Stimulated activated CD4-positive, alpha-beta T cell treated with anti-CD3 and anti-CD28 coated beads, Interleukin-12 subunit alpha, Interleukin-12 subunit beta, amount 100 ng/mL, for 4 hours (primary cell): ENCODE data around the gene USP16.
A peak's percentile ranks its signal among the peaks of the same experiment; 100 is the strongest.

ENCODE experiments used
- DNase-seq: peaks from one replicate; pipeline ENCODE4 v3.0.0-alpha.2; 2020

Gene USP16

DNA sequence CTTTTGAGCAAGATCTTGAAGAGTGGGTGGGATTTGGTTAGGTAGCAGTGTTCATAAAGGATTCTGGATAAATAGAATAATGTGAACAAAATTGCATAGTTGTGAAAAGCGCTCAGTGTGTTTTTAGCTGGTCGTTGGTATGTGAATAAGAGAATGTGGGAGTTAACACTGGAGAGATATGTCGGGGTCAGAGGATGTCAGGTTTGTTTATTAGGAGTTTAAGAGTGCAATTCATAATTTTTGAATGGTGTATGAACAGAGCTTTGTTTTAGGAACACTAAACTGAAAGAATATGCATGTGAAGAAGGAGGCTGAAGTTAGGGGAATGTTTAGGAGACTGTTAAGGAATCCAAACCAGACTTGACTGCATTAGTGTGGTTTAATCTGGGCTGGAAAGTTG, 9.4 kb downstream of the USP16 start:
- DNase-seq, result no peak

DNA sequence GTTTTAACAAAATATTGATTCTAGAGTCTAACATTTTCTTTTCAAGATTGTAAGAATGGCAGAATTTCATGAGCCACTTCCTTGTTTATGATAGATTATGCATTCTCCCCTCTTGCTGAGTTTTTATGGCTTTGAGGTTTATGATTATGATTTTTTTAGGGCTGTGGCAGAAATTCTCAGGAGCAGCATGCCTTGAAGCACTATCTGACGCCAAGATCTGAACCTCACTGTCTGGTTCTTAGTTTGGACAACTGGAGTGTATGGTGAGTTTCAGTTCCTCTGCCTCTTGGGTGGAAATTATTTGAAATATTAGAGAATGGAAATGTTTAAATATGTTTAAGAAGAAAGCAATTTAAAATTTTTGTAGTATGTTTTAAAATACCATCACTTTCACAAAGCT, 10.2 kb downstream of the USP16 start:
- DNase-seq, result no peak

DNA sequence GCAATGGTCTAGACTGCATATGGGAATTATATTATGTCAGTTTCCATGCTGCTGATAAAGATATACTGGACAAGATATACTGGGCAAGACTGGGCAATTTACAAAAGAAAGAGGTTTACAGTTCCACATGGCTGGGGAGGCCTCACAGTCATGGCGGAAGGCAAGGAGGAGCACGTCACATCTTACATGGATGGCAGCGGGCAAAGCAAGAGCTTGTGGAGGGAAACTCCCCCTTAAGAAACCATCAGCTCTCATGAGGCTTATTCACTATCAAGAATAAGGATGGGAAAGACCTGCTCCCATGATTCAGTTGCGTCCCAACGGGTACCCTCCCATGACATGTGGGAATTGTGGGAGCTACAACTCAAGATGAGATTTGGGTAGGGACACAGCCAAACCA, 27.8 kb downstream of the USP16 start:
- DNase-seq, result no peak

DNA sequence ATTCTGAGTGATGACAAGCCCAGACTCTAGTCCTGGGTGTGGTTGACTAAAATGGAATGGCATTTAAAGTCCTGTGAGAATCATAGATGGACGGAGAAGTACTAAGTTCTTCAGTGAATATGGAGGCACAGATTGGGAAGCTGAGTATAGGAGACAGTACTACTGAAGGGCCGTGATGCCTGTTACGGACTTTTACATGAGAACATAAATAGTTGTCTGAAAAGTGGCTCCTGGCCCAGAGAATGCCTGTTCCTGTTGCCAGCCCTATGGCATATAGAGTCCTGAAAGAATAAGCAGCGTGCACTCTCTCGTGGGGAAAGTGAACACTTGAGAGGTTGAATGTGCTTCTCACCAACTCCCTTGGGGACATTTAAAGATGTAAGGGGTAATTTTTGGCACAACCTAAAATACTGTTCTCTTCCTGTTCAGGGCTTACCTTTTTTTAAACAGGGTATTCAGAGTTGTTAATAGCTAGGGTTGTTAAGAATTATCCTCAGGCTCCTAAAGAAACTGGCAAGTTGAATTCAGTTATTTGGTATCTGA, 28.6 kb downstream of the USP16 start:
- DNase-seq, result no peak

DNA sequence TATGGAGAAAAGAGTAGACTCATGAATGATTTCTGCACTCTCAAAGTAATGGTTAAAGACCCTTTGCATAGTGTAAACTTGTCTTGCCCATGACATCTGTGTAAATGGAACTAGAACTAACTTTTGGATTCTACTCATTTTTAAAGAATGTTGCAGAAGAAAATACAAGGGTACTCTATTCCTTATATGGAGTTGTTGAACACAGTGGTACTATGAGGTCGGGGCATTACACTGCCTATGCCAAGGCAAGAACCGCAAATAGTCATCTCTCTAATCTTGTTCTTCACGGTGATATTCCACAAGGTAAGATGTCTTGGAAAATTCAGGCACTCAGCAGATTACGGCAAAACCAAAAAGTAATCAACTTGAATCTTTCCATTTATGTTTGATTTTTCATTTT, 29.2 kb downstream of the USP16 start:
- no peak for DNase-seq

DNA sequence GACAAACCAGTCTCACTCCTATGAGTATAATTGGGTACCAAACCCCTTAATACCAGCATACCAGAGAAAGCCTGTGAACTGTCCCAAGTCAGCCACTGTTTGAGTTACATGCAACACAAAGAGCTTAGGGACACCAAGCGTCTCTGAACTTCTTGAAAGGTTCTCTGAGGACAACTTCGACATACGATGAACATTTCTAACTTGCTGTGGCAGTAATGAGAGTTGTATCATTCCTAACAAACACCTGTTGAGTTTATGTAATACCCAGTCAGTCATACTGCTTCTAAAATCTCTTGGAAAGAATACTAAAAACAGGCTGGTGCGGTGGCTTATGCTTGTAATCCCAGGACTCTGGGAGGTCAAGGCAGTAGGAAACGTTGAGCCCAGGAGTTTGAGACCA, 30.6 kb downstream of the USP16 start:
- DNase-seq, result no peak

DNA sequence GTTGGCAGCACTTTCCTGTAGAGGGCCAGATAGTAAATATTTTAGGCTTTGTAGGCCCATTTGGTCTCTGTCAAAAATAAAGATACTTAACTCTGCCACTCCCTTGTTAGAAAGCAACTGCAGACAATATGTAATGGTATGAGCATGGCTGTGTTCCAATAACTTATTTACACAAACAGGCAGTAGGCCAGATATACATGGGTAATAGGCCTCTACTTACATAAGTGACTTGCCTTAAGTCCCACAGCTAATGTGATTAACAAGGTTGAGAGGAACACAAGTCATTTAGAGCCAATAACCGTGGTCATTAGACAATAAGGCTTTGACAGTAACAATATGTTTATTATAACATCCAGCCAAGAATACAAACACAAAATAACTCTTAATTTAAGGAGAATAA, 31.5 kb downstream of the USP16 start:
- DNase-seq, result no peak

DNA sequence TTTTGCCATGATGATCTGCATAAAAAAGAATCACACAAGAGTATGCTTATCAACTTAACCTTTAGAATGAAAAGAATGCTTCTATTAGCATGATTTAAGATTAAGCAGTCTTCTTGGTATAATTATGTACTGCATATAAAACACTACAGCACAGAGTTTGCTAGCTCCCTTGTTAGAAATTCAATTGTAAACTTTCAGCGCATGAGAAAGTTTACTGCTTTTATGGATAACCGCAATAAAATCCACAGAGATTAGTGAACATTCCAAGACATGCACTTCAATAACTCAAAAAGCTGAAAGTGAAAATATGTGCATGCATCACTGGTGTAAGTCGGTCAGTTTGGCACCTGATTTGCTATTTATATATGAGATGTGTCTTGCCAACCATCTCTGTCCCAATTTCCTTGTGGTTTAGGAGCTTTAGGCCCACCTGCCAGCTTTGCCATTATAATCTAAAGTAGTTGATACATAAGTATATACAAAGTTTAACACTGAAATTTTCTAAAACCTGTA, 32.1 kb downstream of the USP16 start:
- no peak for DNase-seq

DNA sequence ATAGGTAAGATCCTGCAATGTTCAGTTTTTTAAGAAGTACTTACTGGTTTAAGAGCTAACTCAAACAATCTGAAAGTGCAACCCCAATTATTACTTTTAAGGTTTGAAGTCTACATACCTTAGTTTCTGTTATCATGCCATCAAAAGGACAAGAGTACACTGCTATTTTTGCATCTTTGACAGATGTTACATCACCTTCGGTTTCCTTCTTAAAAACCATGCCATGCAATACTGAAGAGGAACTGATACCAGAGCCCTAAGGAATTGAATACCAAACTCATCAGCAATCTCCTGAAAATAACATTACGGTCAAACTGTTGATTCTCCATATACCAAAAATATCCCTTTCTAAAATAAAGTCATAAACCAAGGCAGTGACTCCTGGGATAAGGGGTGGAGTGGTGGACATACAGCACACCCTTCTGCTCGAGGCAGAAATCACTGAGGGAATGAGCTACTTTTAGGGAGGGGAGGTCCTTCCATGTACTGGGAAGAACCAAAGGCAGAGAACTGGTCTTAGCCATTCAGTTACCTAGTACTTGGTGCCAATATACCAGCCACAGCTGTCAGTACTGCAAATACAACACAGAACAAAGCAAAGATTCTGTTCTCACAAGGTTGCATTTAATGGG, 40.5 kb downstream of the USP16 start:
- DNase-seq, result no peak

DNA sequence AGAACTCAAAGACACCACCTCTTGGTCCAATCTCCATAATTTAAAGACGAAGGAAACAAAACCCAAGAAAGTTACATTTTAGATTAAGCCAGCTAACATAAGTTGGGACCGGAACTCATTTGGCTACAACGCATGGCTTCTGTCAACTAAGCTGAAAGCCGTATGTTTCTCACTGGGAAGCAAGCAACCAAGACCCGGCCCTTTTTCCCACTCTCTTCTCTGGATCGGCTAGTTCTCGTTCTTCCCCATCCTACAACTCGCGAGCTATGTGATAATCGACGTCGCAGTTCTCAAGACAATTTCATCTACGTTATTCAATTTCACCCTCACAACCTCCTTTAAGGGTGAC, 48.4 kb downstream of the USP16 start:
- no peak for DNase-seq

DNA sequence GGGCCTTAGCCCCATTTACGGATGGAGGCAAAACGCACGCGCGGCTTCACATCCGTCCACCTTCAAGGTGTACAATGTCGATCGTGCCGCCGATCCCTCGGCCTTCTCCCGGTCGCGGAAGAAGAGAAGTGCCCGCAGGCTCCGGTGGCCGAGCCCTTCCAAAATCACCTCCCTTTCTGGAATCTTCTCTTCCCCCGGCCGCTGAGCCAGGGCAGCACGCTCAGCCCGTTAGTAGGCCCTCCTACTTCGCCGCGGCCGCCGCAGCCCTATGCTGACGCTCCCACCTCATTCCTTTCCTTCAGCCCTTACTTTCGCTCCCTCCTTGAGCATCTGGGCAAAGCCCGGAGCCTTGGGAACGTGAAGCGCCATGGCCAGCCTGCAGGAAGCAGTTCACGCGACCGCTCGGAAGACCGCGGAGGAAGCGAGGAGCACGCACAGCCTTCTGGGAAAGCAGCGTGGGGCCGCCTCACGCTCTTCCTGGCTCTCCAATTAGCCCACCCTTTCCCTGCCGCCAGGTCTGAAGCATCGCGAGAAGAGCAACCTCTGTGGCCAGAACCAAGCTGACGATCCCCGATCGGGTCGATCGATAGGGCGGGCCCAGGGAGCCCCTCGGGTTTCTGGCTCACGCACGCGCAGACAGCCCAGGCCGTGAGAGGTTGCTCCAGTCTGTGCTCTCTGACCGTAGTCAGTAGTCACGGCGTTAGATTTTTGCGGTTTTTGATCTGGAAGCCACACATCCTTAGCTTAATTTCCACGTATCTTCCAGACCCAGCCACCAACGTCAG, 48.9 kb downstream of the USP16 start, which contains the start of gene CCT8:
CCT8 (minus strand) TSS at position 427 of the 785 bp plus-strand sequence; CDS start at position 369, 58 bp downstream.
- peak; percentile 95 for DNase-seq

DNA sequence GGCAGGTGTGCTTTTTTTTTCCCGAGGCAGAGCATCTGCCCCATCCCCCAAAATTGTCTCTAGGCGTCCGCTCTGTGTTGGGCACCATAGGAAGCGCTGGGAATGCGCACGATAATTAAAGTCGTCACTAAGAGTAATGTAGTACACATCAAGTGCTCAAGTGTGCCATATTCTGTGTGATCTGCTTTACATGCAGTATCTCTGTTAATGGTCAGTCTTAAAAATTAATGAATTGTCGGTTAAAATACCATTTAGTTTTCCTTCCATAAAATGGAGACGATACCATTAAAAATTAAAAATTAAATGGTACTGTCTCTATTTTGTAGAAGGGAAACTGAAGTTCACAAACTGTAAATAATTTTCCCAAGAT, 49.5 kb downstream of the USP16 start:
- DNase-seq, result no peak

DNA sequence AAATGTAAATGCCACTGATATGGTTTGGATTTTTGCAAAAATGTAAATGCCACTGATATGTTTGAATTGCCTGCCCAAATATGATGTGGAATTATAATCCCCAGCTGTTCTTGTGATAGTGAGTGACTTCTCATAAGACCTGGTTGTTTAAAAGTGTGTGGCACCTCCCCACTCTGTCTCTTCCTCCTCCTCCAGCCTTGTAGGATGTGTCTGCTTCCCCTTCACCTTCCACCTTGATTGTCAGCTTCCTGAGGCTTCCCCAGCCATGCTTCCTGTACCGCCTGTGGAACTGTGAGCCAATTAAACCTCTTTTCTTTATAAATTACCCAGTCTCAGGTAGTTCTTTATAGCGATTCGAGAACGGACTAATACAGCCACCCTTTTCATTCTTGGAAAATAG, 50.3 kb downstream of the USP16 start:
- DNase-seq, result no peak

DNA sequence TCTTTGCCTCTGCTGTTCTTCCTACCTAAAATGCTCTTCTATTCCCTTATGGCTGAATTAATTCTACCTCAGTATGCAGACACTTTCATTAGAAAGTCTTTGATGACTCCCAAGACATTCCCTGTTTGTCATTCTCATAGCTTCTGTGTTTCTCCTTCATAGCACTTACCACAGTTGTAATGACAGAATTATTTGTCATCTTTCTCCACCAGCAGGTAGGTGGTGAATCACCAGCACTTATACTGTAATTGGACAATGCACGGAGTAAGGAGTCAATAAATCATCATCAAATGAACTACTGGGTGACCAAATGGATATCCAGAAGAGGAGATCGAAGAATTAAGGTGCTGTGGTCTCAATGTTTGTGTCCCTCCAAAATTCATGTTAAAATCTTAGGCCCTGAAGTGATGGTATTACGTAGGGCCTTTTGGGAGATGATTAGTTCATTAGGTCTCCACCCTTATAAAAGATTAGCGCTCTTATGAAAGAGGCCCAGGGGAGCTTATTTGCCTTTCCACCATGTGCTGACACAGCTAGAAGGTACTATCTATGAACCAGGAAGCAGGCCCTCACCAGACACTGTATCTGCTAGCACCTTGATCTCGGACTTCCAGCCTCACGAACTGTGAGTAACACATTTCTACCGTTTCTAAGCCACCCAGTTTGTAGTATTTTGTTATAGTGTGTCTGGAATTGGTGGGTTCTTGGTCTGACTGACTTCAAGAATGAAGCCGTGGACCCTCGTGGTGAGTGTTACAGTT, 51.4 kb downstream of the USP16 start:
- no peak for DNase-seq

DNA sequence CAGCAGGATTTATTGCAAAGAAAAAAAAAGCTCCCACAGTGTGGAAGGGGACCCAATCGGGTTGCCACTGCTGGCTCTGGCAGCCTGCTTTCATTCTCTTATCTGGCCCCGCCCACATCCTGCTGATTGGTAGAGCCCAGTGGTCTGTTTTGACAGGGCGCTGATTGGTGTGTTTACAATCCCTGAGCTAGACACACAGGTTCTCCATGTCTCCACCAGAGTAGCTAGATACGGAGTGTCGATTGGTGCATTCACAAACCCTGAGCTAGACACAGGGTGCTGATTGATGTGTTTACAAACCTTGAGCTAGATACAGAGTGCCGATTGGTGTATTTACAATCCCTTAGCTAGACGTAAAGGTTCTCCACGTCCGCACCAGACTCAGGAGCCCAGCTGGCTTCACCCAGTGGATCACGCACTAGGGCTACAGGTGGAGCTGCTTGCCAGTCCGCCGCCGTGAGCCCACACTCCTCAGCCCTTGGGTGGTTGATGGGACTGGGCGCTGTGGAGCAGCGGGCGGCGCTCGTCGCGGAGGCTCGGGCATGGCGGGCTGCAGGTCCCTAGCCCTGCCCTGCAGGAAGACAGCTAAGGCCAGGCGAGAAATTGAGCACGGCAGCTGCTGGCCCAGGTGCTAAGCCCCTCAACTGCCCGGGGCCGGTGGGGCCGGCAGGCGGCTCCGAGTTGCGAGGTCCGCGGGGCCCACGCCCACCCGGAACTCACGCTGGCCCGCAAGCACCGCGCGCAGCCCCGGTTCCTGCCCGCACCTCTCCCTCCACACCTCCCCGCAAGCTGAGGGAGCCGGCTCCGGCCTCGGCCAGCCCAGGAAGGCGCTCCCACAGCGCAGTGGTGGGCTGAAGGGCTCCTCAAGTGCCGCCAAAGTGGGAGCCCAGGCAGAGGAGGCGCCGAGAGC, 52.5 kb downstream of the USP16 start:
- peak; percentile 36 for DNase-seq

DNA sequence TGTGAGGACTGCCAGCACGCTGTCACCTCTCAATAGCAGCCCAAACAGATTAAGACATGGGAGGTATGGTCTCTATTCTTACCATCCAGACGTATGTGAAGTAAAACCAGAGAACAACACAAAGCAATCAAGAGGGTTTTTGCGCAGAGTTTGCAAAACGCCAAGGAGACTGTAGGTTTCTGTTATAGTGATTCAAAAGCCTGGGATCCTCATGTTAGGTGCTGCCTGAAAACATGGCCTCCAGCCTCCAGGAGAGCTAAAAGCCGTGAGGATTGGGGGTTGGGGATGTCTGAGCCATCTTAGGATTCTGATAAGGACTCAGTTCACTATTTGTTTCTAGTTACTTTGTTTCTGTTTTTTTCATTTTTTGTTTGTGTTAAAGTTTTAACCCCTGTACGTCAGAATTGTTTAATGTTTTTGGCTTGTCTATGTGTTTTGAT, 53.2 kb downstream of the USP16 start:
- DNase-seq, result no peak

DNA sequence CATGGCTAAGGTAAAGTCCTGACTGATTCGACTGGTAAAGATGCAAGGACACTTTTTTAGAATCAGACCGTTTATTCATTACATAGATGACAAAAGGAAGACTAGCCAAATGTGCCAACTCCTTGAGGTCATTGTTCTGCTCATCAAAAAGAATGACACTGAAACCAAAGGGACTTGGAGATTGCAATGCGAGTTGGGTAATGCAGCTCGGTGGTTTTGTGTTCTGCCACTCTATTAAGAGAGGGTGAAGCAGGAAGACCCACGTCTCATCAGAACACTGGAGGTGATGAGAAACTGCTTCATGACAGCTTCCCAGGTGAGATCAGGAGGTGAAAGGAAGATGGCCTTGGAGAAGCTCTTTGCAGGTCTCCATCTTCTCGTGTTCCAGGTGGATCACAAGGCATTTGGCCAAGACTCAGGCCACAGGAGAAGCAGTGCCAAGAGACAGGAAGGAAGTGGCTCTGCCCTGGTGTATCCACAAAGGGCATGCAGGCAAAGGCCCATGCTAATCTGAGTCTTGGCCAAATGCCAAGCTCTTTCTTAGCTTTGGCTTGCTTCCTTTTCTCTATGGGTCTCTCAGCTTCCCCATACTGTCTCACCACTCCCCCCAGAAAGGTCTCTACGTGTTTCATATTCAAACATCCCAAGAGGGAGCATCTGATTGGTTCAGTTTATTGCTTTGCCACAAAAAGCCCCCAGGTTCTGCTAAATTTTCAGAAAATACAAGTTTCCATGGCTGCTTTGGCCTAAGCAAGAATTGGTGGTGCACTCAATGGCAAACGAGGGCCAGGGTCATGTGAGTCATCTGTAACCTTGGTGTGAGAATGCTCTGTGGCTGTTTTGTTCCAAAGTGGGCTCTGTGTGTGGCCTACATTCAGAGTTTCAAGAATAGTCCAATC, 54.6 kb downstream of the USP16 start:
- no peak for DNase-seq

DNA sequence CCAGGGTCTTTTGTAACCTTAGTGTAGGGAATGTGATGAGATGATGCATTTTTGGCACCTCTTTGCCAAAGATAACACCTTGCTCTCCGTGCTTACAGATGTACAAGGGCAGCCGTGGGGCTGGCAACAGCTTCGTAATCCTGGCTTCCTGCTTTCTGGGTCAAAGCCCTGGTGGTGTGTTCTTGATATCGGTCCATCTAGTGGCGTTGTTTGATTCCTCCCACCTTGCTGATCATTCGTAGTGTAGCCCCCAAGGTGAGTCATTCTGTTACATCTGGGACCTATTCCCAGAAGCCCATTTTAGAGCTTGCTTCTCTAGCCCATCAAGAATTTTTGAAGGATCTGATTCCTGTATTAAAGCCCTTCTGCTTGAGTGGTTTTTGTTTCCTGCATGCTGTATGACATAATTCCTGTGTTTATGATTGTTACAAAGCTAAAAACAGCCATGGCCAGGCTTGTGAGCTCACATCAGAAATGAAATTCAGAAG, 56.0 kb downstream of the USP16 start:
- DNase-seq, result no peak

DNA sequence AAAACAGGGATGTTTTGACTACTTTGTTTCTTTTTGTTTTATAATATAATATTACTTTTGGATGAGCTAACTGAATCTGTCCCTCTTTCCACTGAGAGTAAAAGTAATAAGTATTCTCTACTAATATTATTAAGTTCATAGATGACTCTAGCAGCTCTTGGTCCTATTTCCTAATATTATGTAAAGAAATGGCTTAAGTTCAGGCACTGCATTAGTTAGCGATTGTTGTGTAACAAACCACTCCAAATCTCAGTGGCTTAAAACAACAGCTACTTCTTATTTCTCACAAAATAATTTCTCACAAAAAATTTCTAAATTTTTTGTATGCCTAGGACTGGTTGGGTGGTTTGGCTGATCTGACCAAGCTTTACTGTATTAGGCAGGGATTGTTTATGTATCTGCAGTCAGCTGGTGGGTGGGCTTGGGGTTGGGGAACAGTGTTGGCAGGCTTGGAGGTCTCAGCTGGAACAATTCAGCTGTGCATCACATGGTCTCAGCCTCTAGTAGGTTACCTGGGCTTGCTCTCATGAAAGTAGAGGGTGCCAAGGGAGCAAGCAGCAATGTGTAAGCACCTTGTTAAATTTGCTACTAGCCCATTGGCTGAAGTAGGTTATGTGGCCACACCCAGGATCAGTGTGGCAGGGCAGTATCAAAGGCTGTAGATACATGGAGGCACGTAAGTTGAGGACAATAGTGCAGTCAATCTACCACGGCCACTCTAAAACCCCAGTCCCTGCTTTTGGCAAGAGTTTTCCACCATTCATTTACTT, 57.8 kb downstream of the USP16 start:
- DNase-seq, result no peak

DNA sequence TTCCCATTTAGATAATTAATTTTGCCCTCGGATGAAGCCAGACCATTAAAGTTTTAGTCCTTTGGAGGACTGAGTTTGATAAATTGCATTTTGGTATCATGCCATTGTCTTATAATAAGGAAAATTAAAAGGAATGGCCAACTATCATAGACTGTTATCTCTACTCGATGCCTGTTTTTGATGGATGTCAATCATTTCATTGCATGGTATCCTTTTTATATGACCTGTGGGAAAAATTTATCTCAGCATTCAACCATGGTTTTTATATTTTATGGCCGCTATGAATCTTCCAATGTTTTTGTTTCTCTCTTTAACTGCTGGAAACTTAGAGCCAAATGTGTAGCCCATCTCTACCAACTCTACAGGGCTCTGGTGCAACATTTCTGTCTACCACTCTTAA, 58.8 kb downstream of the USP16 start:
- DNase-seq, result no peak
